Umbilical cord (tissue), 2 donors: ENCODE data around the gene MATN4. TPM values are rescaled to one million over a fixed set of nuclear protein-coding genes. Genes with fewer than 3 reads are reported as not detected.

Source experiments
- DNase-seq: peaks from one replicate; pipeline ENCODE4 v3.0.0-alpha.2; 2015; ENCODE audit warnings: low spot score
- total RNA-seq: library from RNA; depleted of rRNA; stranded (reverse); fragments of >200 nt; gene quantifications from one replicate; pipeline ENCODE4 v1.2.3, GENCODE V29; 2014; ENCODE audit warnings: low replicate concordance; ENCODE audit not compliant: insufficient read depth

The MATN4 gene
- total RNA-seq, 1 donor from 2014 or later, result not detected

DNA sequence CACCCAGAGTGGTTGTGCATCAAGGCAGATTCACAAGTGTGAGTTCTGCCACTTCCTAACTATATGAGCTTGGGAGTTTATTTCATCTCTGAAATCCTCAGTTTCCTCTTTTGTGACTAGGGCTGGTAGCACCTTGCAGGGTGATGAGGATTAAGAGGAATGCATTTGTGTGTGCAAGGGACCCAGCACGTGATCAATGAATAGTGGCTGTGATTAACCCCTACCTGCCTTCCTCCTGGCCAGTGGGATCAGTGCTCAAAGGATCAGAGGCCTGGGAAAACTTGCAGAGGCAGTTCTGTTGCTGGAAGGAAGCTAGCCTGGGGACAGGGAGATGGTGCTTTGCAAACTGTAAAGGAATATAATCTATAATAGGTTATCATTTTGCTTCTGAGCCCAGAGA, 32.9 kb upstream of the MATN4 start:
- DNase-seq, result no peak

DNA sequence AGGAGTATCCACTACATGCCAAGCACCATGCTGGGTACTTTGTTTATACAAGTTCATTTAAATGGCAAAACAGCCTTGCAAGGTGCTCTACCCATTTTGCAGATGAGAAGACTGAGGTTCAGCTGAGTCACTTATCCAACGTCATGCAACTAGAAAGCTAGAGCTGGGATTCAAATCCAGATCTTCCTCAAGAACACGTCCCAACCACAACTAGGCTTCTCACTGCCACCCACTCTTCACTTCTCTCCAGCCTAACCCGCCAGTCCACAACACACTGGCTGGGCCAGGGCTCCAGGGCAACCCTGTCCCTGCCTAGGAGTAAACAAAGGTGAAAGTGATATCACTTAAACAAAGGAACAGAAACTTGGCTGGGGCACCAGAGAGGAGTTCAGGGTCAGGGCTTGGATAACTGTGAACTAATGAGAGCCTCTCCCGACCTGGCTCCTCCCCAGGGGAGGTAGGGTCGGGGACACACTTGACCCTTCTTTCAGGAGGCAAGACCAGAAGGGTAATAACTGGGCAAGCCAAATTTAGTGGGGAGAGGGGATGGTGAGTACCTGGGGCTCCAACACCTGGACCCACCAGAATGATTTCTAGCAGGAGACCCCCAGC, 32.2 kb upstream of the MATN4 start:
- DNase-seq, result no peak

DNA sequence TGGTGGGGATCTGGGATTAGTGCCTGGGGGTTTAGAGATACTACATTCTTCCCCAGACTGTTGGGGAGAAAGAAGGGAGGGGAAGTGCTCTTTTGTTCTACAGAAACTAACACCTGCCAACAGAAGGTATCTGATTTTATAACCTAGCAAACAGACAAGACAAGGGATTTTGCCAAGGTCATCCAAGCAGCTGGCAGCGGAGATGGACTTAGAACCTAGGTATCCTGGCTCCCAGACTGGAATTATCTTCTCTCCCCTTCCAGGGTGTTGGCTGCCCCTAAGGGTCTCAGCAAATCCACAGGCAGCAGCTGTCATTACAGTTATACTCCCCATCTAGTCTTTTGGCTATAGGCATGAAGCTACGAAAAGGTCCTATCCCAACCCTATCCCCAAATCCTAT, 31.7 kb upstream of the MATN4 start:
- DNase-seq, result no peak

GRCh38 chr20:45339084-45339483, 31.0 kb upstream of the MATN4 start:
- DNase-seq, result no peak

DNA sequence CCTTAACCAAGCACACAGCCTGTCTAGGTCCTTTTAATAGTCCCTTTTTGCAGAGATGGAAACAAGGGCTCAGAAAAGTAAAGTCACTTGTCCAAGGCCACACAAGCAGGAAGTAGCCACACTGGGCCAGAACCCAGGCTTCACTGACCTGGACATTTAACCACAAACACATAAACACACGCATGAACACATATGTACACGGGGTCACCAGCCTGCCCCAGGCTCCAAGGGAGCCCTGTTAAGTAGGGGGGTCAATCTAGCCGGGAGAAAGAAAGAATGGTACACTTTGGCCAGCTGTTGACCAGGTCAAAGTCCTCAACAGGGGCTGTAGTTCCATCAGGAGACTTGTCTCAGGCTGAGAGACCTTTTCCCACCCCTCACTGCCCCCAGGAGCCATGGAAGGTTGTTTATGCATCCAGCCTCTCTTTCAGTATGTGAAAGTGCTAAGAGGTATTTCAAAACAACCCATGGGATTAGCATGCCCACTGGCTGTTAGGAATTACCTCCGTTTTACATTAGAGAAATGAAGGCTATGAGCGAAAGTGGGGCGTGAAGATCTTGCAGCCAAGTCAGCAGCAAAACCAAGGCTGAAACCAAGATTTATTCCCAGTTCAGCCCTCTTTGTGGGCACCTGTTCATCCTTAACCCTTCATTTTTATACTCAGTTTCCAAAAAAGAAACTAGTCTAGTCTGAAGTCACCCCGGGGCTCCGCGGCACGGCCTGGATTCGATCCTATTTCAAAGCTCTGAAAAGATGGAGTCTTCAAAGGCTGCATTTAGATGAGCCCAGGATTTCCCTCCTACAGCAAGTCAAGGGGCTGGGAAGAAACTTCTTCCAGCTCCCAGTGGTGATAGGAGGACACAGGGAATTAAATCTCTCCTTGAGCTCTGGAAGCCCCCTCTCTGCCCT, 30.3 kb upstream of the MATN4 start:
- DNase-seq, result no peak

- DNase-seq, result peak; percentile 72
Observed at GRCh38 chr20:45337367-45338120, 29.4 kb upstream of the MATN4 start.

DNA sequence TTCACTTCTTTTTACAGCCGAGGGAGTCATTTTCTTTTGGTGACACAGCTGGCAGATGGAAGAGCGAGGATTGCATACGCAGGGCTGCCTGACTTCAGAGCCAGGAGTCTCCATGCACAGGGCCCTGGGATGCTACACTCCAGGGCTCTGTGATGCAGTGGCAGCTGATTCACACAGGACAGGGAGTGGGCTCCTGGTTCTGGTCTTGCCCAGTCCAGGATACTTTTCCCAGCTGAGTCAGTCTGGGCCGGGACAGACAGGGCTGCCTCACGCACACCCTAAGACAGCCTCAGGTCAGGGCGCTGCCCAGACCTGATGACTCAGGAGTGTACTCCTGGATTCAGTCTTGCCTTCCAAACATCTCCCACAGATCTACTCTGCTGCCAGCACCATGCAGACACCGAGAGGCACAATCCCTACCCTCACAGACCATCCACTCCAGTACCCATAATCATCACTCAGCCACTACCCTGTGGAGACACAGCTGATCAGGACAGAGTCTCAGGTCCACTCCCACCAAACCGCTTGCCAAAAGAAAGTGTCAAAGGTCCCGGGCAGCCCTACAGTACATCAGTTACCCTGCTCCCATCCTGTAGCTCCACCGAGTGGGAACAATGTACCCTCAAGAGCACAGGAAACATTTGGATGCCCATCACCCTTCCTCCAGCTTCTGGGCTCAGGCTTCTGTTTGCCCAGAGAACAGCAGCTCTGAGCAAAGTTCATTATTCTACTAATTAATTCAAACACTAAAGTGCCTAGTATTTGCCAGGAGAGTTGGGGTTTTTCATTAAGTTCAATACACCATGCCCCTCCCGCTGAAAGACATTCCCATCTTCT, 28.6 kb upstream of the MATN4 start:
- DNase-seq, result no peak

DNA sequence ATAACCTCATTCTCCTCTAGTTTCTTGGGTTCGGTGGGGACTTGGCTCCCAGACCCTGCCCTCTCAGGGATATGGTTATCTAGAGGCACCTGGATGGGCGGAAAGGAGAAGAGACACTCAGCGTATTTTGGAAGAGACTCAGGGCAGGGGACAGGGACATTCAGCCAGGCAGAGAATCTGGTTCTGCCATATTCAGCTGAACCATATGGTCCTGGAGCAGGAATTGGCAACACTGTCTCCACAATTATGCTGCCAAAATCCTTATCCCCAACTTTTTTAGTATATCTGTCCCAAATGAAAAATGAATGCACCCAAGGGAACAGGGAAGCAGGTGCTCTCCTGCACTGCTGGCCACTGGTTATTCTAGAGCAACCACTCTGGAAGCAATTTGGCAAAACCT, 22.4 kb upstream of the MATN4 start:
- DNase-seq, result no peak

GRCh38 chr20:45329497-45330319, 21.6 kb upstream of the MATN4 start:
- no peak for DNase-seq

DNA sequence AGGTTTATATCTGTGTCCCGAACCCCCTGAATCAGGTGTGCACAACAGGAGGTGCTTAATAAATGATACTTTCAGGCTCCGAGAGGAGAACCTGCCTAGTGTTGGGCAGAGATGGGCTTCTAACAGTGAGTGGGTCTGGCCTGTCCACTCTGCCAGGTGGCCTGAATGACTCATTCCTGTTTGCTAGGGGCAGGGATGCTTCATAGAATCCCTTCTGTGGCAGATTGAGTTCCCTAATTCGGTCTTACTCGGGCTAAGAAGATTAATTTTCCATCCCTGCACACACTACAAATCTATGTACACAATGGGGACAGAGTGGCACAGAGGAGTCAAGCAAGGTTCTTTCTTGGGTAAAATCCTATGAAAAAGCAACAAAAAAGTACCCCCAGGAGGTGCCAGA, 20.4 kb upstream of the MATN4 start:
- DNase-seq, result no peak

DNA sequence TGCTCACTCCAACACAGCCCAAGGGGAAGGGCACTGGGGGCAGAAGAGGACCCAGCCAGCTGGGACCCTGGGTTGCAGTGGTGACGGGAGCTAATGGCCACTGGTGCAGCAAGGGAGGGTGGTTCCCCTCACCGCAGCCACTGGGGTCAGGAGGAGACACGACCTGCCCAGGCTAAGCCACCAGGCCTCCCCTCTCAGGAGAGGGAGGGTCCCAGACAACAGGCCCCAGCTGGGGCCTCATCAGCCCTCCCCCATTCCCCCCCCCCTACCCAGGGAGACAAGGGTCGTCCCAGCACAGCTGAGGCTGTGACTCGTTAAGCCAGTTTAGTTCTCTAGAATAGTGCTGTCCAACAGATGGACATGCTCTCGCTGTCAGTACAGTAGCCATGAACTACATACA, 17.3 kb upstream of the MATN4 start:
- DNase-seq, result no peak

DNA sequence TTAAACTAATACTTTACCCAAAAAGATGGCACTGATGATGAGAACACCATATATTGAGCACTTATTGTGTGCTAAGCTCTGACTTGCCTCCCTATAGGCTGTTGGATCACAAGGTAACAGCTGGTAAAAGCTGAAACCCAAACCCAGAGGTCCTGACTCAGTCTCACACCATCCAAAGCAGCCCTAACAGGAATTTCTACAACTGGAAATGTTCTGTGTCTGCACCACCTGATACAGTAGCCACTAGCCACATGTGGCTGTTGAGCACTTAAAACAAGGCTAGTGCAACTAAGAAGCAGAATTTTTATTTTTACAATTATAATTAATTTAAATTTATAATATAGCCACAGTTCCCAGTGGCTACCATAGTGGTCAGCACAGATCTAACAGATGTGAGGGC, 15.6 kb upstream of the MATN4 start:
- DNase-seq, result no peak

DNA sequence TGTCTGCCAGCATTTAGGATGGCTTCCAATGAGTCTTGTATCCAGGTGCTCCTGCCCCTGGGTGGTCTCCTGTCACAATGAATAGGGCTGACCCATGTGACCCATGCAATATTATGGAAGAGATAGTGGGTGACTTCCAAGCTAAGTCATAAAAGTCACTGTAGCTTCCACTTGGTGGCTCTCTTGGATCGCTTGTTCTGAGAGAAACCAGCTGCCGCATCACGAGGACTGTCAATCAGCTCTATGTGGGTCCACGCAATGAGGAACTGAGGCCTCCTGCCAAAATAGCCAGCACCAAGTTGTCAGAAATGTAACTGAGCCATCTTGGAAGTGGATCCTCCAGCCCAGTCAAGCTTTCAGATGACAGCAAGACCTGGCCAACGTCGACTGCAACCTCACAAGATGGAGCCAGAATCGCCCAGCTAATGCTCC, 14.9 kb upstream of the MATN4 start:
- peak; percentile 50 for DNase-seq

DNA sequence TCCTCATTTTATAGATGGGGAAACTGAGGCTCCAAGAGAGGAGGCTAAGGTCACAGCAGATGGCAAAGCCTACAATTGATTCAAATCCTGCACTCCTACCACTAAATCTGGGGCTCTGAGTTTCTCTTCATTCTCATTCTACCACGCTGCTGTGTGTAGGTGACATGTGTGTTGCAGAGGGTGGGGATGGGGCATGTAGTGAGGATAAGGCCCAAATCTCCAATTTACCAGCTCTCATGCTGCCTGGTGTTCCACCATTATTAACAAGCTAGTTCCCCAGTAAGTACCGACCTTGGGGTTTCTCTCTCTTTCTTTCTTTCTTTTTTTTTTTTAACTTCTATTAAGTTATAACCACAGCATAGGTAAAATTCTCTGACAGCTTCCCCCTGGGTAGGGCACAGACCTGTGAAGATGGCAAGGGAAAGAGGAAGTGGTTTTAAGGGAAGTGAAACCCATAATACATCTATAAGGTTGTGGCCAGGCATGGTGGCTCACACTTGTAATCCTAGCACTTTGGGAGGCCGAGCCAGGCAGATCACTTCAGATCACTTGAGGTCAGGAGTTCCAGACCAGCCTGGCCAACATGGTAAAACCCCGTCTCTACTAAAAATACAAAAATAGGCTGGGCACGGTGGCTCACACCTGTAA, 13.0 kb upstream of the MATN4 start:
- no peak for DNase-seq

GRCh38 chr20:45318948-45319347, 10.8 kb upstream of the MATN4 start:
- no peak for DNase-seq

DNA sequence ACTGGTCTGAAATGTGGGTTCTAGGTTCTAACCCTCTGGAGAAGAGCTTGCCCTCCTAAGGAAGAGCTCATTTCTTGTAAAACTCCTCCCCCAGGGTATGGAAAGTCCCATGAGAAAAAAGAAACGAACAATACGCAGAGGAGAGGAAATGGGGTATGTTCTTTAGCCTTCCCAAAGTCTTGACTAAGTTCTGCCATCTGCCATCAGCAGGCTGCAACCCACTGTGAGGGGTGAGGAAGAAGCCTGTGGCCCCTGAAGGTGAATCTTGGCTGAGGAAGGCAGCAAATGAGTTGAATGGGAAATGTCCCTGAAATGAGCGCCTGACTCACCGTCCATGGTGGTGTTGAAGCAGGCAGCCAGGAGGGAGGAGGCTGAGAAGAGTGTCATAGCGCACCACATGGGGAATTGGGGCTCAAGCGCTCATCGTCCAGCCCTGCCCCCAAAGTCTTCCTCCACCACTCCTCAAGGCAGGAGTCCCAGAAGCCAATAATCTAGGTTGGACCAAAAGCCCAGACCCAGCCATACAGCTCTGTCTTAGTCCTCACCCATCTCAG, 10.4 kb upstream of the MATN4 start:
- no peak for DNase-seq

DNA sequence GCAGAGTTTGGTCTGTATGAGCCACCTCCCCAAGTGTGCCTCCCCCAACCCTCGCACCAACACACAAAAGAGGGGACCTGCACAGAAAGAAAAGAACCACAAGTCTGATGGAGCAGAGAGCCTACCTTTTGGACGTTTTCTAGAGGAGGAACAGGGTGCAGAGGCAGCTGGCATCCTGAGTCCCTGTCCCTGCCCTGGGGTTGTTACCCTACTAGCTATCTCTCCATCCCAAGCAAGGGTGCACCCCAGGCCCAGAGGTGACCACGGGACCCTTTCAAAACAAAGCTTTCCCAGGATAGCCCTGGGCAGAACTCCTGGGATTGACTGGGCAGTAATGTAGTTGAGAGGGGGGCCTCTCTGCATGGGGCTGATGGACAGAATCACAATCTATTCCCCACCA, 9.7 kb upstream of the MATN4 start:
- DNase-seq, result no peak

DNA sequence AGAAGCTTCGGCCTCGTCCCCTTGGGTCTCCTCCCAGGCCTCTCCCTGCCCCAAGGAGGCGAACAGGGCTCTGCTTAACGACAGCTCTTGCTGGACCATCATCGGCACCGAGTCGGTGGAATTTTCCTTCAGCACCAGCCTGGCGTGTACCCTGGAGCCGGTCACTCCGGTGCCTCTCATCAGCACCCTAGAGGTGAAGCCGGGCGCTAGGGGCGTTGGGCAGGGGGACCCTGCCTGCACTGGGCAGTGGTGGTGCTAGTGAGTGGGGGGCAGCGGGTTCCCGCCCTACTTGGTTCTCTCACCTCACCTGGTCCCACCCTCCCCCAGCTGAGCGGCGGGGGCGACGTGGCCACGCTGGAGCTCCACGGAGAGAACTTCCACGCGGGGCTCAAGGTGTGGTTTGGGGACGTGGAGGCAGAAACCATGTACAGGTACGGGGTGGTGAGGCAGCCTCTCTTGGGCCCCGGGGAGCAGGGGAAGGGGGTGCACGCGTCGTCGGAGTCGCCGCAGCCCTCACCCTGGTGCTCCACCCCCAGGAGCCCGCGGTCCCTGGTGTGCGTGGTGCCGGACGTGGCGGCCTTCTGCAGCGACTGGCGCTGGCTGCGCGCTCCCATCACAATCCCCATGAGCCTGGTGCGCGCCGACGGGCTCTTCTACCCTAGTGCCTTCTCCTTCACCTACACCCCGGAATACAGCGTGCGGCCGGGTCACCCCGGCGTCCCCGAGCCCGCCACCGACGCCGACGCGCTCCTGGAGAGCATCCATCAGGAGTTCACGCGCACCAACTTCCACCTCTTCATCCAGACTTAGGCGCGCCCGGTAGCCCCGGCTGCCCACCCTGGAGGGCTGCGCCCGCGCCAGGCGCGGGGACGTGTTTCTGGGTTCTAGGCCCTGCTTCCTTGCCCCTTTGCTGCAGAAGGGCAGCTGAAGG, 8.3 kb upstream of the MATN4 start:
- no peak for DNase-seq

DNA sequence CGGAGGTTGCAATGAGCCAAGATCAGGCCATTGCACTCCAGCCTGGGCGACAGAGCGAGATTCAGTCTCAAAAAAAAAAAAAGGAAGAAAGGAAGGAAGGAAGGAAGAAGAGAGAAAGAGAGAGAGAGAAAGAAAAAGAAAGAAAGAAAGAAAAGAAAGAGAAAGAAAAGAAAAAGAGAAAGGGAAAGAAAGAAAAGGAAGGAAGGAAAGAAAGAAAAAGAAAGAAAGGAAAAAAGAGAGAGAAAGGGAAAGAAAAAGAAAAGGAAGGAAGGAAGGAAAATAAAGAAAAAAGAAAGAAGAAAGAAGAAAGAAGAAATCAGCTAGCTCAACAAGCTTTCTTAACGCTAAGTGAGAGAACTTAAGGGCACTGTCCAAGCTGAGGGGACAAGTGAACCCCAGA, 7.6 kb upstream of the MATN4 start:
- DNase-seq, result no peak
